Dorsolateral prefrontal cortex (tissue), 118 donors: ENCODE results near the gene ARHGAP27. TPM values are rescaled to one million over a fixed set of nuclear protein-coding genes. Genes with fewer than 3 reads are reported as not detected.

ENCODE experiments used
- total RNA-seq, 120 experiments: library from RNA; stranded (reverse); gene quantifications; one replicate each; pipeline versions ENCODE4 v1.2.3 to v1.2.4, GENCODE V29; 2022

Gene ARHGAP27
- total RNA-seq, 120 experiments from 2014 or later: 9.6 to 37.2 (median 18.9) TPM

Other genes starting within 250 kb of the ARHGAP27 start
- gene FMNL1, start 211.0 kb downstream of the ARHGAP27 start, total RNA-seq: 10 to 100 TPM; 19.3 to 53.5 (median 36.5) TPM
- gene SPATA32, start 170.8 kb downstream of the ARHGAP27 start, total RNA-seq: under 1 TPM in 9 of 120 experiments, not detected in 111; 0.26 to 0.63 (median 0.35) TPM
- 10 to 100 TPM in 53 of 120 experiments, 1 to 10 TPM in 67; 5.4 to 21.7 (median 9.8) TPM for gene MAP3K14, start 115.8 kb downstream of the ARHGAP27 start, total RNA-seq
- gene PLEKHM1, start 57.9 kb upstream of the ARHGAP27 start, total RNA-seq: 100 to 1,000 TPM in 1 of 120 experiments, 10 to 100 TPM in 119; 44.8 to 104 (median 64.5) TPM